ENCODE measurements around the gene AHI1. TPM values are rescaled to one million over a fixed set of nuclear protein-coding genes. Genes with fewer than 3 reads are reported as not detected.

Gene AHI1
- total and polyA plus RNA-seq, 10 of the 15 experiments (the other 5 are each of a cell fraction or from before 2014, with no cell fraction given): 3.2 to 9.5 (median 4.6) TPM

- TF ChIP-seq GATAD2B (conservative IDR thresholded peaks at IDR 0.05; ENCODE audit: low read depth): no peak
- TF ChIP-seq YBX1 (IDR thresholded peaks at IDR 0.05): no peak
- TF ChIP-seq POLR2AphosphoS2 (IDR thresholded peaks at IDR 0.05; ENCODE audit: low read depth, low read length): no peak
- no peak for TF ChIP-seq POU2F2 (IDR thresholded peaks at IDR 0.05; ENCODE audit: borderline replicate concordance, low read depth, low read length)
- no peak for TF ChIP-seq PML (IDR thresholded peaks at IDR 0.05; ENCODE audit: low read length)
Measured at GRCh38 chr6:135461208-135461607, 36.3 kb downstream of the AHI1 start (continued).

GRCh38 chr6:135458051-135458450 is 39.5 kb downstream of the AHI1 start:
- ChIA-PET POLR2A (no interaction called here), CTCF (no interaction called here), SMC1A (ENCODE audit: uncharacterized antibody, unreplicated experiment) (no interaction called here), RAD21 (ENCODE audit: unreplicated experiment) (no interaction called here)
- Histone ChIP-seq H4K20me1 (ENCODE audit: control insufficient read depth, insufficient read depth) (no peaks in the 10 kb centered on the region), H3K9me3 (replicated peaks; ENCODE audit: control insufficient read depth, insufficient read depth, low read length) (no peaks in the 10 kb centered on the region), H3K79me2 (ENCODE audit: control insufficient read depth, insufficient read depth, low read length) (no peaks in the 10 kb centered on the region), H3K4me2 (ENCODE audit: control insufficient read depth, insufficient read depth) (no peak overlapping the region), H3K9ac (ENCODE audit: control insufficient read depth, insufficient read depth, low read length) (no peak overlapping the region), H3K27ac (ENCODE audit: control insufficient read depth, insufficient read depth) (no peak overlapping the region), H2AFZ (ENCODE audit: control insufficient read depth, low read depth, low read length) (no peak overlapping the region), H3K4me3 (no peak overlapping the region), H3K27me3 (replicated peaks in 1 of 2; ENCODE audit: control insufficient read depth in 2 of 2, insufficient read depth in 2 of 2, low read length in 1 of 2) (no peaks in the 10 kb centered on the region; a peak in 1 of 4 replicates), H3K36me3 (ENCODE audit: control insufficient read depth in 2 of 2, insufficient read depth in 2 of 2, low read length in 1 of 2) (no peaks in the 10 kb centered on the region), H3K4me1 (ENCODE audit: control insufficient read depth, insufficient read depth, low read length) (no peaks in the 10 kb centered on the region)
- ATAC-seq (no peak), DNase-seq (ENCODE audit: low read depth, low spot score) (no peak), FAIRE-seq (no peak)
- BruUV-seq (replicated peaks): no TSS peak
- intact Hi-C loops (cut with micrococcal nuclease; ENCODE audit: unreplicated experiment) (loop anchor here (10.0 kb wide), 1 partner anchor 857 kb away; no protein-coding TSS in a partner anchor), in situ Hi-C loops (cut with MboI) (no loop called here)
- TF ChIP-seq E2F4 (IDR thresholded peaks at IDR 0.05; ENCODE audit: low read depth, low read length) (no peak), STAT3 (IDR thresholded peaks at IDR 0.05; ENCODE audit: low read depth, low read length) (no peak), ZSCAN29 (IDR thresholded peaks at IDR 0.05) (no peak), SKIL (IDR thresholded peaks at IDR 0.05; ENCODE audit: low read depth, poor library complexity, severe bottlenecking) (no peak), RB1 (IDR thresholded peaks at IDR 0.05; ENCODE audit: borderline replicate concordance) (no peak), CBX3 (IDR thresholded peaks at IDR 0.05; ENCODE audit: borderline replicate concordance, low read depth) (no peak)

All from GM12878 (cell line).